Measurements from ENCODE around the gene COPZ1.

DNA sequence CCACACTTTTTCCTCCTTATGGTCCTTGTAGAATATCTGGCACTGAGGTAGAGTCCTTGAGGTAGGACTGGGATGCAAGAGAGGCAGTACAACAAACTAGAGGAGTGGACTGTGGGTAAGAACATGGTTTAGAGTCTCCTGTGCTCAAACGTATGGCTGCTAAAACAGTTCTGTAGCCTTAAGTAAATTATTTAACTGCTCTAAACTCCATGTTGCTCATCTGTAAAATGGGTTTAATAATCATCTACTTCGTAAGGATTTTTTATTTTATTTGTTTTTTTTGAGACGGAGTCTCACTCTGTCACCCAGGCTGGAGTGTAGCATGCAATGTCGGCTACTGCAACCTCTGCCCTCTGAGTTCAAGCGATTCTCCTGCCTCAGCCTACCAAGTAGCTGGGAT lies 3.6 kb upstream of the COPZ1 start:
- TF ChIP-seq ZNF282 (CRISPR knock-in tag; IDR thresholded peaks at IDR 0.05) (no peak), RBM34 (IDR thresholded peaks at IDR 0.05; ENCODE audit: borderline replicate concordance, insufficient read depth, low read length) (no peak), CBX2 (IDR thresholded peaks at IDR 0.05; ENCODE audit: insufficient read depth, low read length, poor library complexity, severe bottlenecking) (no peak), EP300 (IDR thresholded peaks at IDR 0.05; ENCODE audit: low read length) (no peak), ZNF121 (CRISPR knock-in tag; conservative IDR thresholded peaks at IDR 0.05) (no peak), FOXP1 (CRISPR knock-in tag; IDR thresholded peaks at IDR 0.05) (no peak)
- TF ChIP-seq, protein P1, sequence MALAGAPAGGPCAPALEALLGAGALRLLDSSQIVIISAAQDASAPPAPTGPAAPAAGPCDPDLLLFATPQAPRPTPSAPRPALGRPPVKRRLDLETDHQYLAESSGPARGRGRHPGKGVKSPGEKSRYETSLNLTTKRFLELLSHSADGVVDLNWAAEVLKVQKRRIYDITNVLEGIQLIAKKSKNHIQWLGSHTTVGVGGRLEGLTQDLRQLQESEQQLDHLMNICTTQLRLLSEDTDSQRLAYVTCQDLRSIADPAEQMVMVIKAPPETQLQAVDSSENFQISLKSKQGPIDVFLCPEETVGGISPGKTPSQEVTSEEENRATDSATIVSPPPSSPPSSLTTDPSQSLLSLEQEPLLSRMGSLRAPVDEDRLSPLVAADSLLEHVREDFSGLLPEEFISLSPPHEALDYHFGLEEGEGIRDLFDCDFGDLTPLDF (CRISPR knock-in tag; IDR thresholded peaks at IDR 0.05) = no peak
- TF ChIP-seq, protein P2, sequence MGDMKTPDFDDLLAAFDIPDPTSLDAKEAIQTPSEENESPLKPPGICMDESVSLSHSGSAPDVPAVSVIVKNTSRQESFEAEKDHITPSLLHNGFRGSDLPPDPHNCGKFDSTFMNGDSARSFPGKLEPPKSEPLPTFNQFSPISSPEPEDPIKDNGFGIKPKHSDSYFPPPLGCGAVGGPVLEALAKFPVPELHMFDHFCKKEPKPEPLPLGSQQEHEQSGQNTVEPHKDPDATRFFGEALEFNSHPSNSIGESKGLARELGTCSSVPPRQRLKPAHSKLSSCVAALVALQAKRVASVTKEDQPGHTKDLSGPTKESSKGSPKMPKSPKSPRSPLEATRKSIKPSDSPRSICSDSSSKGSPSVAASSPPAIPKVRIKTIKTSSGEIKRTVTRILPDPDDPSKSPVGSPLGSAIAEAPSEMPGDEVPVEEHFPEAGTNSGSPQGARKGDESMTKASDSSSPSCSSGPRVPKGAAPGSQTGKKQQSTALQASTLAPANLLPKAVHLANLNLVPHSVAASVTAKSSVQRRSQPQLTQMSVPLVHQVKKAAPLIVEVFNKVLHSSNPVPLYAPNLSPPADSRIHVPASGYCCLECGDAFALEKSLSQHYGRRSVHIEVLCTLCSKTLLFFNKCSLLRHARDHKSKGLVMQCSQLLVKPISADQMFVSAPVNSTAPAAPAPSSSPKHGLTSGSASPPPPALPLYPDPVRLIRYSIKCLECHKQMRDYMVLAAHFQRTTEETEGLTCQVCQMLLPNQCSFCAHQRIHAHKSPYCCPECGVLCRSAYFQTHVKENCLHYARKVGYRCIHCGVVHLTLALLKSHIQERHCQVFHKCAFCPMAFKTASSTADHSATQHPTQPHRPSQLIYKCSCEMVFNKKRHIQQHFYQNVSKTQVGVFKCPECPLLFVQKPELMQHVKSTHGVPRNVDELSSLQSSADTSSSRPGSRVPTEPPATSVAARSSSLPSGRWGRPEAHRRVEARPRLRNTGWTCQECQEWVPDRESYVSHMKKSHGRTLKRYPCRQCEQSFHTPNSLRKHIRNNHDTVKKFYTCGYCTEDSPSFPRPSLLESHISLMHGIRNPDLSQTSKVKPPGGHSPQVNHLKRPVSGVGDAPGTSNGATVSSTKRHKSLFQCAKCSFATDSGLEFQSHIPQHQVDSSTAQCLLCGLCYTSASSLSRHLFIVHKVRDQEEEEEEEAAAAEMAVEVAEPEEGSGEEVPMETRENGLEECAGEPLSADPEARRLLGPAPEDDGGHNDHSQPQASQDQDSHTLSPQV (IDR thresholded peaks at IDR 0.05) = no peak
- TF ChIP-seq, protein P3, sequence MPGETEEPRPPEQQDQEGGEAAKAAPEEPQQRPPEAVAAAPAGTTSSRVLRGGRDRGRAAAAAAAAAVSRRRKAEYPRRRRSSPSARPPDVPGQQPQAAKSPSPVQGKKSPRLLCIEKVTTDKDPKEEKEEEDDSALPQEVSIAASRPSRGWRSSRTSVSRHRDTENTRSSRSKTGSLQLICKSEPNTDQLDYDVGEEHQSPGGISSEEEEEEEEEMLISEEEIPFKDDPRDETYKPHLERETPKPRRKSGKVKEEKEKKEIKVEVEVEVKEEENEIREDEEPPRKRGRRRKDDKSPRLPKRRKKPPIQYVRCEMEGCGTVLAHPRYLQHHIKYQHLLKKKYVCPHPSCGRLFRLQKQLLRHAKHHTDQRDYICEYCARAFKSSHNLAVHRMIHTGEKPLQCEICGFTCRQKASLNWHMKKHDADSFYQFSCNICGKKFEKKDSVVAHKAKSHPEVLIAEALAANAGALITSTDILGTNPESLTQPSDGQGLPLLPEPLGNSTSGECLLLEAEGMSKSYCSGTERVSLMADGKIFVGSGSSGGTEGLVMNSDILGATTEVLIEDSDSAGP (CRISPR knock-in tag; IDR thresholded peaks at IDR 0.05) = no peak
